SJCRH30 (cell line): ENCODE results near the gene PIEZO2. TPM values are rescaled to one million over a fixed set of nuclear protein-coding genes. Genes with fewer than 3 reads are reported as not detected.

ENCODE experiments used
- DNase-seq, 2 experiments: peaks; one replicate each; pipeline ENCODE4 v3.0.0-alpha.2; 2015 to 2020
- H3K27ac ChIP-seq: fragments of 250-450 bp; sonication (Bioruptor Pico); 2 replicates; pipeline ENCODE4 v1.5.1; 2020; ENCODE audit warnings: mild to moderate bottlenecking, moderate library complexity
- H3K27me3 ChIP-seq: fragments of 250-450 bp; sonication (Bioruptor Pico); 2 replicates; pipeline ENCODE4 v1.5.1; 2020; ENCODE audit warnings: mild to moderate bottlenecking, moderate library complexity
- H3K36me3 ChIP-seq: fragments of 250-450 bp; sonication (Bioruptor Pico); 2 replicates; pipeline ENCODE4 v1.5.1; 2020; ENCODE audit warnings: mild to moderate bottlenecking, moderate library complexity
- H3K4me1 ChIP-seq: fragments of 250-450 bp; sonication (Bioruptor Pico); 2 replicates; pipeline ENCODE4 v1.5.1; 2020; ENCODE audit warnings: mild to moderate bottlenecking, moderate library complexity
- H3K4me3 ChIP-seq: fragments of 250-450 bp; sonication (Bioruptor Pico); 2 replicates; pipeline ENCODE4 v1.5.1; 2020; ENCODE audit warnings: mild to moderate bottlenecking, moderate library complexity
- H3K9me3 ChIP-seq: fragments of 250-450 bp; sonication (Bioruptor Pico); replicated peaks from 2 replicates; pipeline ENCODE4 v1.5.1; 2020; ENCODE audit warnings: mild to moderate bottlenecking, moderate library complexity
- total RNA-seq: library from RNA; depleted of rRNA; stranded (reverse); fragments of >200 nt; shearing (Covaris generic); gene quantifications from 2 replicates; pipeline ENCODE4 v1.2.3, GENCODE V29; 2014

The PIEZO2 gene
- total RNA-seq, 1 experiment from 2014 or later: 0.32 TPM

DNA sequence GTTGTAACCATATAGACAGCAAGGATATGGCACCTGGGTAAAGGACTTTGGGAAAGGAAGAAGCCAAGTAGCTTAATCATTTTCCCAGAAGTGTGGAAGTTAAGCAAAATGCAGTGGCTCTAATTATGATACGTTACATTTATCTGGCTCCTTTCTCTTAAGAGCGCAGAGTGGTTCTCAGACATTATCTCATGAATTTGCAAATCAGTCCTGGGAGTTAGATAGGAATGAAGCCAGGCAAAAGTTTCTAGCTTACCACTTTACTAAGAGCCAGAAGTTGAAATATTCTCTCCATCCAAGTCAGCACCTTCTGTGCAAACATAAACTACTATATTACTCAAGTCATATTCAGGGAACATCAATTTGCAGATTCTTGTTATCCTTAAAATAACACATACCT lies 10.9 kb upstream of the PIEZO2 start:
- H3K4me3 ChIP-seq: no peak overlapping the region
- H3K9me3 ChIP-seq: no peaks in the 10 kb centered on the region
- no peaks in the 10 kb centered on the region for H3K36me3 ChIP-seq
- H3K4me1 ChIP-seq: no peaks in the 10 kb centered on the region
- no peak for DNase-seq
- H3K27ac ChIP-seq: no peak overlapping the region
- H3K27me3 ChIP-seq: no peaks in the 10 kb centered on the region

DNA sequence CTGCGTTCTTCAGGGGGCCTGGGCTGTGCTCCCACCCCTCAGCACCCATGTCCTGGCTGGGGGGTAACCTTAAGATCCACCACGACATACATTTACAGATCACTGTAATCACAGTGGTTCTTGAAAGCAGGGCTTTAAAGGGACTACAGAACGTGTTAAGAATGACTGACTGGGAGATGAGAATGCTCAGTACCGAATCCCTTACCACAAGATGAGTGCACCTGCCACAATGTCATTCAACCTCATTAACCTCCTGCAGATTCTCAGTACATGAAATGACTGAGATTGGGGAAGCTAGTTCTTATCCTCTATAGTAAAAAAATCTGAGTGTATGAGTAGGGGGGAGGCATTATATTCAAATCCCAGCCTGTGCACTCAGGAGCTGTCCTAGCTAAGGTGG lies 10.5 kb upstream of the PIEZO2 start:
- Histone ChIP-seq H3K4me1 (no peaks in the 10 kb centered on the region), H3K27me3 (no peaks in the 10 kb centered on the region), H3K4me3 (no peak overlapping the region), H3K9me3 (no peaks in the 10 kb centered on the region), H3K36me3 (no peaks in the 10 kb centered on the region), H3K27ac (no peak overlapping the region)
- no peak for DNase-seq

DNA sequence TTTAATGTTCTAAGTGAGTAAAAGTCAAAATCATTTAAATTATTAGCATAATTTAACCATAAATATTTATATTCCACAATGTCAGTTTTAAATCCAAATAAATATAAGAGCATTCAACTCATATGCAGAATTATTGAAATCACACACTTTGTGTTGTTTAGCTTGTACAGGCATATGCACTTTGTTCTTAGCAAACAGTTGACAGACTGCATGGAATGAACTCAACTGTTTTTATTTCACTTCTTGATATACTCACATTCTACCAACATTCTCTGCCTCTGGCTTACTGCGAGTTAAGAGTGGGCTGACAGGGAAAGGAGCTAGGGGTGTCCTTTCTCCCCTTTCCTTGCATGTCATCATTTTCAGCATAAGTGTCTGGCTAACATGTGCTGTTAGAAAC lies 7.6 kb upstream of the PIEZO2 start:
- H3K4me3 ChIP-seq: no peak overlapping the region
- H3K9me3 ChIP-seq: no peaks in the 10 kb centered on the region

DNA sequence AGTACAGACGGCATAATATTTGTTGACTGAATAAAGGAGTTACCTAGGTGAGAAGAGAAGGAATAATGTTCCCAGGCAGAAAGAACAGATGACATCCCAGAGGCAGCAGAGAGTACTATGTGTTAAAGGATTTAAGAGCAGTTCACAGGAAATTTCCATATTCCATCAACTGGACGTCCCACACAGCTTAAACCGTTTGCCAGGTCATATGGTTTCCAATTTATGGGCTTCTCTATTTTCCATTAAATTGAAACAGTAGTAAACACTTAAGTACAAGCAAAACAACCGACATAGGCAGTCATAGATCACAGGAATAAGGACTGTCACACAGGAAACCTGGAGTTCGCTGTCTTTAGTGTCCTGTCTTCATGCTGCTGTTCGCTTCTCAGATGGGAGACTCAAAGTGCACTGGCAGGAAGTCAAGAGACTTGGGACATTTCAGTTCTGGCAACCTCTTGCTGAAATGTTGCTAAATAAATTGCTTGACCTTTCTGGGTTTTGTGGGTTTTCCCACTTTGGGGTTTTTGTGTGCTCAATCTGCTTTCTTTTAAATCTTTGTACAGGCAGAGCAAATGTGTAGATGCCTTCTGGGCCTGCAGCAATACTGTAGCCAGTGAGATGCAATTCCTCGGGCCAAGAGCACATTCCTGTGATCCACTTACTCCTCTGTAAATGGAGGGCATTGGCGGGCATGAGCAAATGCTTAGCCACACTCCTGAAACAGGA lies 5.8 kb upstream of the PIEZO2 start:
- no peak overlapping the region for H3K27ac ChIP-seq
- no peaks in the 10 kb centered on the region for H3K9me3 ChIP-seq
- H3K36me3 ChIP-seq: no peaks in the 10 kb centered on the region
- H3K4me1 ChIP-seq: no peaks in the 10 kb centered on the region
- no peak overlapping the region for H3K4me3 ChIP-seq
- H3K27me3 ChIP-seq: no peaks in the 10 kb centered on the region
- no peak for DNase-seq

More for the DNA sequence above, 7.6 kb upstream of the PIEZO2 start:
- Histone ChIP-seq H3K36me3 (no peaks in the 10 kb centered on the region), H3K27me3 (no peaks in the 10 kb centered on the region), H3K27ac (no peak overlapping the region), H3K4me1 (no peaks in the 10 kb centered on the region)
- no peak for DNase-seq

DNA sequence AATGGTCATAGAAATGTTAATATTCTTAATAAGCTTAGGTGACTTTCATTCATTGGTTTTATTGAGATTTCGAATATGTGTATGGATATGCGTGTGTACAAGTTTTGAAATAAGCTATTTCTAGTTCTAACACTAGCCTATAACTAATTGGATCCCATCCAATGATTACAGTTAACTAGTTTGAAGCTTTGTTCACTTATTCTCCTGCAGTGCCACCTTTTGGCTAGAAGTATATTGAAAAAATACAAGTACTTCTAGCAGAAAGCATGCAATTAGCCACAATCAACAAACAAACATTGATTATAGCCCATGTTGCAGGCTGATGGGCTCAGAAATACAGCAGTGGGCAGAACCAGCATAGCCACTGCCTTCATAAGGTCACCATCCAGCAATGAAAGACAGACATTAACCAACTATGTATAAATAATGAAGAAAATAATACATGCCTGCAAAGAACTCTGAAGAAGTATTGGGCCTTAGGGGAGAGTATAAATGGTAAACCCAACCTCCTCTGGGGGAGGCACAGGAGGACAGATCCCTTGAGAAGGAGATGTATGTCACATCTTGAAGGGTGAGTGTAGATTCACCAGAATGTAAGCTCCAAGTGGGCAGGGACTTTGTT lies 5.1 kb upstream of the PIEZO2 start:
- H3K4me3 ChIP-seq: no peak overlapping the region
- peak in 1 of 2 experiments; percentile 38 for DNase-seq

DNA sequence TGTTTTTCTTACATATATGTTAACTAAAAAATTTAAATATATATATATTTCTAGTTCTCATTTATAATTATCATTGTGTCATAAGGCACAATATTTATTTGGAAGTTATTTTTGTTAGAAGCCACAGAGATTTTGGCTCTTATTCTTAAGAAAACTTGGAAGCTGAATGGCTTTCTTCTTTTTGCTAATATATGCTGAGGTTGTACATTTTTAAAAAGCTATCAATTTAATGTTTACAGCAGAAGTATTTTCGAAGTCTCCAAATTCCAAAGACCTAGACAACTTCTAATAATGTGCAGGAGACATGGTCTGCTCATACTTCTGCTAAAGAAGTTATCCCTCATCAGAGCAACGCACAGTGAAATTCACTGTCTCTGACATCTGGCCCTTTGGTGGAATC lies 3.7 kb upstream of the PIEZO2 start:
- Histone ChIP-seq H3K4me1 (no peaks in the 10 kb centered on the region), H3K9me3 (no peaks in the 10 kb centered on the region), H3K4me3 (no peak overlapping the region), H3K27me3 (no peaks in the 10 kb centered on the region), H3K27ac (no peak overlapping the region), H3K36me3 (no peaks in the 10 kb centered on the region)
- DNase-seq: no peak

More for the DNA sequence above, 5.1 kb upstream of the PIEZO2 start:
- no peaks in the 10 kb centered on the region for H3K9me3 ChIP-seq
- H3K36me3 ChIP-seq: no peaks in the 10 kb centered on the region
- no peaks in the 10 kb centered on the region for H3K27me3 ChIP-seq
- no peaks in the 10 kb centered on the region for H3K4me1 ChIP-seq
- no peak overlapping the region for H3K27ac ChIP-seq

DNA sequence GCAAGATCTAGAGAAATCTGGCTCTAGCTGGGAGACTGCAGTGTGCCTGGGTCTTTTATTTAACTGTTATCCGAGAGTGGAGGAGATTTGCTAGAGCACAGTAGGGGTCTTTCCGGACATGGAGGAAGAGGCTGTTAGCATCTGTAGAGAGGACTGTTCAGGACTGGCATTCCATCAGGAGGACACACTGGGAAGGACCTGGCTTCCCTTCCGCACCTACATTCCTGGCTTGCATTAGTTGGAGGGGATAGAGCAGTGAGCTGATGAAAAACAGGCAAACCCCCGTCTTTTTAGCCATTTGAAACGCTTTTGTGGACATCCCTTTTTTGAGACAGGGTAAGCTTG lies 874 bp upstream of the PIEZO2 start:
- Histone ChIP-seq H3K36me3 (no peaks in the 10 kb centered on the region), H3K9me3 (no peaks in the 10 kb centered on the region), H3K4me3 (no peak overlapping the region), H3K27me3 (no peaks in the 10 kb centered on the region), H3K4me1 (no peaks in the 10 kb centered on the region), H3K27ac (no peak overlapping the region)
- DNase-seq: no peak

DNA sequence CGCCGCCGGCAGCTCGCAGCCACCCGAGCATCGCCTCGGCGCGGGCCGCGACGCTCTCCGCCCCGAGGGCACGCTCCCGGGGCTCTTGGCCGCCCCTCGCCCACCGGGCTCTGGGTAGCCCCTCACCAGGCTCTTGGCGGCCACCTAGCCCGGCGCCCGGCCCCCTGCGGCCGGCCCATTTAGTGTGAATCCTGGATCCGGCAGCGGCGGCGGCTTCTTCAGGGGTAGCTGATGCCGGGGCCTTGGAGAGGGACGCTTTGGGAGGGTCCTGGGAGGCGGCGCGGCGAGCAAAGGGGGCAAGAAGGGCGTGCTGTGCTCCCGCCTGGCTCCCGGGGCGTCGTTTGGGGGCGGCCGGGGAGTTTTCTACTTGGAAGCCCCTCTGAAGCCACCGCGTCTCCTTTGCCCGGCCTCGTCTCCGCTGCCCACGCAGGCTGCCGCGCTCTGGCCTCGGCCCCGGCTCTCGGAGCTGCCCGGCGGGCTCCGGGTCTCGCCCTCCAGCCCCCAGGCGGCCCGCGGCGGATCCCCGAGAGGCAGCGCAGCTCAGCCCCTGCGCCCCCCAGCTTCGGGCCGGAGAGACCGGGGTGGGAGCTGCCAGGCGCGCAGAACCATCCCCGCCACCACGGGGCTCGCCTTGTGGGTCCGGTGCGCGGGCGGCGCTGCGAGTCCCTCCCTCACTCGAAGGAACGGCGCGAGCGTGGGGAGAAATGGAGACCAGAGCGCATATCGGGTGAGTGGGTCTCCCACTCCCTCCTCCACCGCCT lies 509 bp downstream of the PIEZO2 start:
- no peaks in the 10 kb centered on the region for H3K4me1 ChIP-seq
- no peaks in the 10 kb centered on the region for H3K36me3 ChIP-seq
- H3K27ac ChIP-seq: no peak overlapping the region
- DNase-seq: no peak
- no peak overlapping the region for H3K4me3 ChIP-seq
- no peaks in the 10 kb centered on the region for H3K9me3 ChIP-seq
- H3K27me3 ChIP-seq: no peaks in the 10 kb centered on the region

DNA sequence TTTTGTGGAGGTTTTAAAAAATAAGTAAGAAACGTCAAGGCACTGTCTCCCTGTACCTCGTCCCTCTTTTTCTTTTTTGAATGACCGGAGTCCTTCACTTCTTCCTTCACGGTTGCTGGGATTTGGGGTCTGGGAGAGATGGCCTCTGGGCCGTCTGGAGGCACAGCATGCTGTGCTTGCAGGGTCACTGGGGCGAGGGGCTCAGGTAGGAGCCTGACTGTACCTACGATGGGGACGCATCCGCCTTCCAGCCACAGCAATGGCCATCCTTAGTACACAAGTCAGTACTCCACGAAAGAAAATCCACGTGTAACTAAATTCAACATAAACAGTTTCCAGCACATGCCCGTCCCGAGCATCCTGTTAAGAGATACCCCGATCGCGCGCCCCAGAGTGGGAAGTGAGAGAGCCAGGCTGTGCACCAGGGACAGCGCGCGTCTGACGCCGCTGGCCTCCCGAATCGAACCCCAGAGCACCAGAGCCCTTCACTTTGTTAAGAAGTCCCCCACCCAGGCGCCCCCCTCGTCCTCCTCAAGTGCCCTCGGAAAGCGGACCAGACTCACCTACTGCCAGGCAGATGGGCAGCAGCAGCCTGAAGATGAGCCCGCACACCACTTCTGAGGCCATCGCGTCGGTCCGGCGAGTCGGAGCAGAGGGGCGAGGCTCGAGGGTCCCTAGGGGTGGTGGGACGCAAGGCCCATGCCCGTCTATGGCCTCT lies 1.2 kb downstream of the PIEZO2 start:
- H3K27ac ChIP-seq: no peak overlapping the region
- H3K27me3 ChIP-seq: no peaks in the 10 kb centered on the region
- no peaks in the 10 kb centered on the region for H3K36me3 ChIP-seq
- no peaks in the 10 kb centered on the region for H3K4me1 ChIP-seq
- H3K9me3 ChIP-seq: no peaks in the 10 kb centered on the region
- no peak for DNase-seq
- no peak overlapping the region for H3K4me3 ChIP-seq

DNA sequence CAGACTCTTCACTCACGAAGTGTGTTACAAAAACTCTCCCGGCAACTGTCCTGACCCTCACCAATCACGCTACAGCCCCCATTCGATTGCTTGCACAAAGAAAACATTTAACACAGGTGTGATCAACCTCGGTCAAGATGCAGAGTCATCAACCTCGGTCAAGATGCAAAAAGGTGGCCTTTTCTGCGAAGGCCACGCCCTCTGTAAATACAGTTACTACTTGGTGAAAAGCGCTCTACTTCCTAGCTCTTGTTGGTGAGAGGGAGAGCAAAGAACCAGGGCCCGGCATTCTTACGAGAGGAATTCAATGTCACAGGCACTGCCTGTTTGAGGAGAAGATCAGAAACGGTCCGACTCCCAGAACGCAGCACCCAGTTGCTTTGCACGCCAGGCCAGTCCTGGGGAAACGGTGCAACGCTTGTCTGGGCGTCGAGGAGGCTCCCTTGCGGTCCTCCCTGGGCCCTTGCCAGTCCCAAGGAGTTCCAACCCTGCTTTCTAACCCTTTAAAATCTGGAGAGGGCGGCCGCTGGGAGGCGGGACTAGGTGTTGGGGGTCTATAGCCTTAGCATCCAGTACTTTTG lies 1.9 kb downstream of the PIEZO2 start:
- Histone ChIP-seq H3K27ac (no peak overlapping the region), H3K27me3 (no peaks in the 10 kb centered on the region), H3K4me1 (no peaks in the 10 kb centered on the region), H3K9me3 (no peaks in the 10 kb centered on the region), H3K4me3 (no peak overlapping the region), H3K36me3 (no peaks in the 10 kb centered on the region)
- DNase-seq: no peak

DNA sequence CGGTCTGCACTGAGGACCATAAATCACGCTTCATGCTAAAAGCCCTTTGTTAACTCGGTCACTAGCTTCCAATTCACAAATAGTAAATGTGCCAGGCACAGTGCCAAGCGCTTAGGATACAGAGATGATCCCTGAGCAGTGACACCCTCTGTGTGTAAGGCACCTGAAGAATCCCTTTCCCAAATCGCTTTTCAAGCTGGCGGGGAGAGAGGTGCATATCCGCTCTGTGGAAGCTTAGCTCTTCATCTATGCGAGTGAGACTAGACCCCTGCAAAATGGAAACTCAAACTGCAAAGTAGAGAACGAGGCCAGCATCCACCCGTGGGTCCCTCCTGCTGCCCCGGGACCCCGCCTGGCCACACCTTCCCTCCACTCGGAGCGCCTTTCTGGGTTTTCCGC lies 2.4 kb downstream of the PIEZO2 start:
- Histone ChIP-seq H3K27ac (no peak overlapping the region), H3K4me3 (no peak overlapping the region), H3K36me3 (no peaks in the 10 kb centered on the region), H3K27me3 (no peaks in the 10 kb centered on the region), H3K9me3 (no peaks in the 10 kb centered on the region), H3K4me1 (no peaks in the 10 kb centered on the region)
- DNase-seq: no peak

DNA sequence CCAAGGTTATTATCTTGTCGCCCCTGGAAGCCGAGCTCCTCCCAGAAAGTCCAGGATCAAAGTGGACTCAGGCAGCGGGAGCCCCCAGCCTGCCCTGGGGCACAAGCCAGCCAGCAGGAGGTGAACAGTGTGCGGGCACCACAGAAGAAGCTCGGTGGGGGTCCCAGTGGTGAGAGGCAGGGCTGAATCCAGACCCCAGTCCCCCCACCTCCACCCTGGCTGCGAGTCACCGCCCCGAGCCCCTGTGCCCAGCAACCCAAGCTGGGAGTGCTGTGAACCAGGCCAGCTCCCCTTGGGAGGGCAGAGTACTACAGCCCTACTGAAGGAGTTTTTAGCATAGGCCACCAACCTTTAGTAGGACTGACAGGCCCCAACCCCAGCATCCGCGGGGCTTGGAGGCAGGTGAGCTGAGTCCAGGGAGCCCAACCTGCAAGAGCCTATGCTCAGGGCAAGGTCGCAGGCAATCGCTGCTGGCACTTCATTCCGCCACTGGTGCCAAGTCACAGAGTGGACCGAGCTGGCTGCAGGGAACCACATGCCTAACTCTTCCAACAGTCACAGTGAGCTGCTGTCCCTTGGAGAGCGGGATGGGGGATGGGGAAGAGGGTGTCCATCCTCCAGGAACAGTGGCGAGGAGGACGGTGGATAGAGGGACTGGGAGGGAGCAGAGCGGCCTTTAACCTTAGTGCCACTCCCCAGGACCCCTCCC lies 3.0 kb downstream of the PIEZO2 start:
- no peaks in the 10 kb centered on the region for H3K36me3 ChIP-seq
- no peaks in the 10 kb centered on the region for H3K9me3 ChIP-seq
- H3K27me3 ChIP-seq: no peaks in the 10 kb centered on the region
- H3K27ac ChIP-seq: no peak overlapping the region
- no peaks in the 10 kb centered on the region for H3K4me1 ChIP-seq
- DNase-seq: no peak
- H3K4me3 ChIP-seq: no peak overlapping the region

DNA sequence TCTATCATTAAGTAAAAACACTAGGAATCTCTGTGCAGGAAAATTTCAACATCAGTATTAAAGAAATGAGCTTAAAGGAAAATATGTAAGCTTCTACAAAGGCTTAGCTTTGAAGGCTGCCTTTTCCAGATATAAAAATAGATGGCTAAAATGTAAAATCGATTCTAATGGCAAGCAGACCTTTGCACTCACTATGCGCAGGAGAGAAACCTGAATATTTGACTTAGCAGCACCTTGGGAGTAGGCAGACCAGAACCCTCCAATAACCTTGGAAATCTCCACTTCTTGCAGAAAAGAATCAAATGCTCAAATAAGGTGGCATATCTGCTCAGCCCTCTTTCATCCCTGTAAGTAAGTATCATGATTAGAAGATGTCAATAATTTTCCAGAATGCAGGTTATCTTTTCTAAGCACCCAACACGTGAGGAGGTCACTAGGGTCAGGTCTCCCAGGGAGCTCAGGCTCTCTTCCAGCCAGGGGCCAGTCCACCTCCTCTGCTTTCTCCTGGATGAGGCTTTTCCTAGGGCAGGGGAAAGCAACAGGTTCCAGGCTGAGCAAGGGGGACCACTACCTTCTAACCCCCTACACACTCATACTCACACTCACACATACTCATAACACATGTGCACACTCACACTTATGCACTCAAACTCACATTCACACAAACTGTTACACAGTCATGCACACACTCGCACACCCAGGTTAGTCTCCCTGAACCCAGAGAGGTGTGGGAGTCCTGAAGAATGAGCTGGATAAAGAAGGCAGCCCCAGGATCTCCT lies 3.8 kb downstream of the PIEZO2 start:
- no peak overlapping the region for H3K4me3 ChIP-seq

DNA sequence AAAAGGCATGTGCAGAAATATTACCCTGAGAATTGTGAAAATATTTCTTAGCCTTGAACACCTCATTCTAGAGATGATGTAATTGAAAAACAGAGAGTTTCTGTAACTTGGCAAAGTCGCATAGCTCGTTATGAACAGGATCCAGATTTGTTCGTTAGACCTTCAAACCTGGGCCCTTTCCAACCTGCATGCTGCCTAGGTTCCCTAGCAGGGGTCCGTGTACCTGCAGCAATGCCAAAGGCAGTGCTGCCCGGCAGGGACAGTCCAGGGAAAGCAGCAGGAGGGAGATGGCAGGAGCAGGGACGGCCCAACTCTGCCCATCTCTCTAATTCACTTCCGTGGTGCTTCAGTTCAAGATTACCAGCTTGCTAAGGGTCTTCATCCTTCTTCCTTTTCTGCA lies 12.0 kb downstream of the PIEZO2 start:
- Histone ChIP-seq H3K4me3 (no peak overlapping the region), H3K4me1 (no peaks in the 10 kb centered on the region), H3K27ac (no peak overlapping the region), H3K9me3 (no peaks in the 10 kb centered on the region), H3K36me3 (no peaks in the 10 kb centered on the region), H3K27me3 (no peaks in the 10 kb centered on the region)
- DNase-seq: no peak

More for the DNA sequence above, 3.8 kb downstream of the PIEZO2 start:
- Histone ChIP-seq H3K27ac (no peak overlapping the region), H3K4me1 (no peaks in the 10 kb centered on the region), H3K36me3 (no peaks in the 10 kb centered on the region), H3K9me3 (no peaks in the 10 kb centered on the region), H3K27me3 (no peaks in the 10 kb centered on the region)
- no peak for DNase-seq
